Glutamatergic neuron (in vitro differentiated cells): ENCODE results near the gene RCL1. TPM values are rescaled to one million over a fixed set of nuclear protein-coding genes. Genes with fewer than 3 reads are reported as not detected.
"Not testable (repeated sequence)": the region's sequence is repeated elsewhere in the genome, so short reads cannot be mapped to it uniquely, and the experiment has no call there.

Source experiments
- DNase-seq: peaks from one replicate; pipeline ENCODE4 v3.0.0; 2022
- H3K27ac Mint-ChIP-seq: one replicate; pipeline ENCODE4 v1.8.0; 2020; ENCODE audit warnings: mild to moderate bottlenecking, mixed read lengths, inconsistent platforms; ENCODE audit not compliant: unreplicated experiment
- H3K27me3 Mint-ChIP-seq: one replicate; pipeline ENCODE4 v1.8.0; 2020; ENCODE audit warnings: mild to moderate bottlenecking, moderate library complexity, mixed read lengths, inconsistent platforms; ENCODE audit not compliant: unreplicated experiment
- H3K36me3 Mint-ChIP-seq: one replicate; pipeline ENCODE4 v1.8.0; 2020; ENCODE audit warnings: mild to moderate bottlenecking, mixed read lengths, inconsistent platforms; ENCODE audit not compliant: unreplicated experiment
- H3K4me1 Mint-ChIP-seq: one replicate; pipeline ENCODE4 v1.8.0; 2020; ENCODE audit warnings: mild to moderate bottlenecking, low read depth, mixed read lengths, inconsistent platforms; ENCODE audit not compliant: unreplicated experiment
- H3K4me3 Mint-ChIP-seq: one replicate; pipeline ENCODE4 v1.8.0; 2020; ENCODE audit warnings: mild to moderate bottlenecking, mixed read lengths, inconsistent platforms; ENCODE audit not compliant: unreplicated experiment
- H3K9me3 Mint-ChIP-seq: one replicate; pipeline ENCODE4 v1.8.0; 2020; ENCODE audit warnings: mild to moderate bottlenecking, moderate library complexity, mixed read lengths, inconsistent platforms; ENCODE audit not compliant: unreplicated experiment
- total RNA-seq: library from RNA; stranded (reverse); fragmentation: NEBNext Ultra II Directional; extraction: Animal tissue kit (Norgen Biotek cat#: 25700); gene quantifications from one replicate; pipeline ENCODE4 v1.2.1, GENCODE V29; 2021; ENCODE audit not compliant: unreplicated experiment
- TF ChIP-seq, protein P1 (sequence below): fragments of 200-600 bp; sonication (generic); IDR thresholded peaks from one replicate; pipeline ENCODE4 v1.5.0; 2021; ENCODE audit not compliant: partially characterized antibody, unreplicated experiment

Gene RCL1
- total RNA-seq, 1 donor from 2014 or later: 14.4 TPM

DNA sequence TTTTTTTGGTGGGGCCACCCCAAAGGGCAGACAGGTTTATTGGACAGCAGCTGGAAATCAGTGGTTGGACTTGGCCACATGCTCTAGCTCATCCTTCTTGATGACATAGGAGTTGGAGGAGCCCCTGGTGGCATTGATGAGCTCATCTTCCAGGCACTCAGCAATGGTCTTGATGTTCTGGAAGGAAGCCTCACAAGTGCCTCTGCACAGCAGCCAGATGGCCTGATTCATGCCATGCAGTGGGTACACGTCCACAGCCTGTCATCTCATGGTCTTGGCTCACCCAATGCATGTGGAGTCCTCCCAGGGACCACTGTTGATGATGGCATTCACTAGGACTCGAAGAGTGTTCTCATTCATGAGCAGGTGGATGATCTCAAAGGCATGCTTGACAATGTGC, 11.3 kb upstream of the RCL1 start:
- Mint-ChIP-seq H3K27me3 (no peaks in the 10 kb centered on the region), H3K4me3 (no peak overlapping the region), H3K9me3 (peaks cover 1% of the 10 kb centered on the region), H3K4me1 (no peaks in the 10 kb centered on the region), H3K27ac (no peak overlapping the region), H3K36me3 (no peaks in the 10 kb centered on the region)
- no peak for DNase-seq
- TF ChIP-seq, protein P1, sequence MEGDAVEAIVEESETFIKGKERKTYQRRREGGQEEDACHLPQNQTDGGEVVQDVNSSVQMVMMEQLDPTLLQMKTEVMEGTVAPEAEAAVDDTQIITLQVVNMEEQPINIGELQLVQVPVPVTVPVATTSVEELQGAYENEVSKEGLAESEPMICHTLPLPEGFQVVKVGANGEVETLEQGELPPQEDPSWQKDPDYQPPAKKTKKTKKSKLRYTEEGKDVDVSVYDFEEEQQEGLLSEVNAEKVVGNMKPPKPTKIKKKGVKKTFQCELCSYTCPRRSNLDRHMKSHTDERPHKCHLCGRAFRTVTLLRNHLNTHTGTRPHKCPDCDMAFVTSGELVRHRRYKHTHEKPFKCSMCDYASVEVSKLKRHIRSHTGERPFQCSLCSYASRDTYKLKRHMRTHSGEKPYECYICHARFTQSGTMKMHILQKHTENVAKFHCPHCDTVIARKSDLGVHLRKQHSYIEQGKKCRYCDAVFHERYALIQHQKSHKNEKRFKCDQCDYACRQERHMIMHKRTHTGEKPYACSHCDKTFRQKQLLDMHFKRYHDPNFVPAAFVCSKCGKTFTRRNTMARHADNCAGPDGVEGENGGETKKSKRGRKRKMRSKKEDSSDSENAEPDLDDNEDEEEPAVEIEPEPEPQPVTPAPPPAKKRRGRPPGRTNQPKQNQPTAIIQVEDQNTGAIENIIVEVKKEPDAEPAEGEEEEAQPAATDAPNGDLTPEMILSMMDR: no peak

DNA sequence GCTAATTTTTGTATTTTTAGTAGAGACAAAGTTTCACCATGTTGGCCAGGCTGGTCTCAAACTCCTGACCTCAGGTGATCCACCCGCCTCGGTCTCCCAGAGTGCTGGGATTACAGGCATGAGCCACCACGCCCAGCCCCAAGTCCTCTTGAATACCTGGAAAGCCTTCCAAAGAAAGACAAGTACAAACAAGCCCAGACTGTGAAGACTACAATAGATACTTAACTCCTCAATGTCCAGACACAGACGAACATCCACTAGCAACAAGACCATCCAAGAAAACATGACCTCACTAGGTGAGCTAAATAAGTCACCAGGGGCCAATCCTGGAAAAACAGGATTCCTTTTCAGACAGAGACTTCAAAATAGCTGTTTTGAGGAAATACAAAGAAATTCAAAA, 9.6 kb upstream of the RCL1 start:
- not testable (repeated sequence) for H3K27me3 Mint-ChIP-seq, H3K36me3 Mint-ChIP-seq, DNase-seq, H3K4me3 Mint-ChIP-seq, H3K27ac Mint-ChIP-seq, H3K9me3 Mint-ChIP-seq, H3K4me1 Mint-ChIP-seq

DNA sequence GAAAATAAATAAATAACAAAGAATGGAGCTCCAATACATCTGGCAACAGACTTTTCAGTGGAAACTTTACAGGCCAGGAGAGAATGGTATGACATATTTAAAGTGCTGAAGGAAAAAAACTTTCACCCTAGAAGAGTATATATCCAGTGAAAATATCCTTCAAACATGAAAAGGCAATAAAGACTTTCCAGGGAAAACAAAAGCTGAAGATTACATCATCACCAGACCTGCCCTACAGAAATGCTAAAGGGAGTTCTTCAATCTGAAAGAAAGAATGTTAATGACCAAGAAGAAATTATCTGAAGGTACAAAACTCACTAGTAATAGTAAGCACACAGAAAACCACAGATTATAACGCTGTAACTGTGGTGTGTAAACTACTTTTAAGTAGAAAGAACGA, 8.3 kb upstream of the RCL1 start:
- TF ChIP-seq, protein P1: no peak
- Mint-ChIP-seq H3K27ac (no peak overlapping the region), H3K4me1 (no peaks in the 10 kb centered on the region), H3K9me3 (peaks cover 1% of the 10 kb centered on the region), H3K27me3 (no peaks in the 10 kb centered on the region), H3K36me3 (no peaks in the 10 kb centered on the region), H3K4me3 (no peak overlapping the region)
- DNase-seq: no peak

DNA sequence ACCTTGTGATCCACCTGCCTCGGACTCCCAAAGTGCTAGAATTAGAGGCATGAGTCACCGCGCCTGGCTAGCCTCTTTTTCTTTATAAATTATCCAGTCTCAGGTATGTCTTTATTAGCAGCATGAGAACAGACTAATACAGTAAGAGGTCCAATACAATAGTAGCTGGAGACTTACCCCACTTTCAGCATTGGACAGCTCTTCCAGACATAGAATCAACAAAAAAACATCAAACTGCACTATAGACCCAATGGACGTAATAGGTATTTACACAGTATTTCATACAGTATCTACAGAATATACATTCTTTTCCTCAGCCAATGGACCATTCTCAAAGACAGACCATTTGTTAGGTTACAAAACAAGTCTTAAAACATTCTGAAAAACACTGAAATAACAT, 6.1 kb upstream of the RCL1 start:
- H3K4me3 Mint-ChIP-seq: no peak overlapping the region
- H3K4me1 Mint-ChIP-seq: no peaks in the 10 kb centered on the region
- no peak for DNase-seq
- TF ChIP-seq, protein P1: no peak
- peaks cover 2% of the 10 kb centered on the region for H3K27me3 Mint-ChIP-seq
- H3K36me3 Mint-ChIP-seq: no peaks in the 10 kb centered on the region
- peaks cover 4% of the 10 kb centered on the region for H3K9me3 Mint-ChIP-seq
- H3K27ac Mint-ChIP-seq: no peak overlapping the region

DNA sequence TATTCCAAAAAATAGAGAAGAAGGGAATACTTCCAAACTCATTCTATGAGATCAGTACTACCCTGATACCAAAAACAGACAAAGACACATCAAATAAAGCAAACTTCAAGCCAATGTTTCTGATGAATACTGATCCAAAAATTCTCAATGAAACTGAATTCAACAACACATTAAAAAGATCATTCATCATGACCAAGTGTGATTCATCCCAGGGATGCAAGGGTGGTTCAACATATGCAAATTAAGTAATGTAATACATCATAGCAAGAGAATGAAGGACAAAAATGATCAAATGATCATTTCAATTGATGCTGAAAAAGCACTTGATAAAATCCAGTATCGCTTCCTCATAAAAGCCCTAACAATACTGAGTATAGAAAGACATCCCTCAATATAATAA, 4.9 kb upstream of the RCL1 start:
- H3K27me3 Mint-ChIP-seq: peaks cover 5% of the 10 kb centered on the region
- TF ChIP-seq, protein P1: no peak
- no peak overlapping the region for H3K4me3 Mint-ChIP-seq
- H3K27ac Mint-ChIP-seq: no peak overlapping the region
- H3K36me3 Mint-ChIP-seq: no peaks in the 10 kb centered on the region
- H3K9me3 Mint-ChIP-seq: peaks cover 4% of the 10 kb centered on the region
- DNase-seq: no peak
- no peaks in the 10 kb centered on the region for H3K4me1 Mint-ChIP-seq

DNA sequence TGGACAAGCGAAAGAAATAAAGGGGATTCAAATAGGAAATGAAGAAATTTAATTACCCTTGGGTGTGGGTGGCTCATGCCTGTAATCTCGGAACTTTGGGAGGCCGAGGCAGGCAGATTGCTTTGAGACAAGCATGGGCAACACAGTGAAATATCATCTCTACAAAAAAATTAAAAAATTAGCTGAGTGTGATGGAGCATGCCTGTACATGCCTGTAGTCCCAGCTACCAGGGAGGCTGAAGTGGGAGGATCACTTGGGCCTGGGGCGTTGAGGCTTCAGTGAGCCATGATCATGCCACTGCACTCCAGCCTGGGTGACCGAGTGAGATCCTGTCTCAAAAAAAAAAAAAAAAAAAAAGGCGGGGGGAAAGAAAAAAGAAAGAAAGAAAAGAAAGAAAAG, 4.0 kb upstream of the RCL1 start:
- Mint-ChIP-seq H3K9me3 (peaks cover 4% of the 10 kb centered on the region), H3K27me3 (peaks cover 6% of the 10 kb centered on the region), H3K4me1 (no peaks in the 10 kb centered on the region), H3K36me3 (no peaks in the 10 kb centered on the region), H3K4me3 (no peak overlapping the region), H3K27ac (no peak overlapping the region)
- TF ChIP-seq, protein P1: no peak
- no peak for DNase-seq
